Cardiac muscle cell (in vitro differentiated cells and primary cell): ENCODE data around the gene DAD1. TPM values are rescaled to one million over a fixed set of nuclear protein-coding genes. Genes with fewer than 3 reads are reported as not detected.
"Not testable (repeated sequence)": the region's sequence is repeated elsewhere in the genome, so short reads cannot be mapped to it uniquely, and the experiment has no call there.

Experiments
- DNase-seq, 2 donors: peaks; one replicate each; pipeline versions ENCODE4 v3.0.0 to v3.0.0-alpha.2; 2010 to 2017; ENCODE audit warnings: low read depth in 1 of 2, low spot score in 1 of 2
- H3K27ac ChIP-seq: fragments of 200-600 bp; sonication (generic); 2 replicates; pipeline ENCODE4 v1.5.1; 2016
- H3K27me3 ChIP-seq: fragments of 200-600 bp; sonication (generic); 2 replicates; pipeline ENCODE4 v1.6.0; 2016; ENCODE audit warnings: control low read depth
- H3K36me3 ChIP-seq: fragments of 200-600 bp; sonication (generic); 2 replicates; pipeline ENCODE4 v1.5.1; 2016; ENCODE audit warnings: control low read depth
- H3K4me1 ChIP-seq: fragments of 200-600 bp; sonication (generic); 2 replicates; pipeline ENCODE4 v1.8.1; 2017; ENCODE audit warnings: low read depth, mild to moderate bottlenecking, mixed run types
- H3K4me3 ChIP-seq: fragments of 200-600 bp; sonication (generic); 2 replicates; pipeline ENCODE4 v1.5.1; 2016; ENCODE audit warnings: mild to moderate bottlenecking
- H3K9me3 ChIP-seq: fragments of 200-600 bp; sonication (generic); 2 replicates; pipeline ENCODE4 v1.5.1; 2017; ENCODE audit warnings: low read depth, mild to moderate bottlenecking, control low read depth
- CTCF ChIP-seq: IDR thresholded peaks from 2 replicates; pipeline ENCODE4 v1.5.1; 2012; ENCODE audit warnings: low read depth, mild to moderate bottlenecking, low read length
- polyA plus RNA-seq: library from polyadenylated mRNA; unstranded; fragments of >200 nt; fragmentation: Nextera tagmentation; extraction: Ambion mirVana; gene quantifications from 2 replicates; pipeline ENCODE4 v1.2.1, GENCODE V29; 2016
- total RNA-seq: library from RNA; depleted of rRNA; stranded (reverse); fragments of >200 nt; gene quantifications from 2 replicates; pipeline ENCODE4 v1.2.3, GENCODE V29; 2016

Gene DAD1
- total and polyA plus RNA-seq, 2 experiments from 2014 or later = 103 to 444 TPM

DNA sequence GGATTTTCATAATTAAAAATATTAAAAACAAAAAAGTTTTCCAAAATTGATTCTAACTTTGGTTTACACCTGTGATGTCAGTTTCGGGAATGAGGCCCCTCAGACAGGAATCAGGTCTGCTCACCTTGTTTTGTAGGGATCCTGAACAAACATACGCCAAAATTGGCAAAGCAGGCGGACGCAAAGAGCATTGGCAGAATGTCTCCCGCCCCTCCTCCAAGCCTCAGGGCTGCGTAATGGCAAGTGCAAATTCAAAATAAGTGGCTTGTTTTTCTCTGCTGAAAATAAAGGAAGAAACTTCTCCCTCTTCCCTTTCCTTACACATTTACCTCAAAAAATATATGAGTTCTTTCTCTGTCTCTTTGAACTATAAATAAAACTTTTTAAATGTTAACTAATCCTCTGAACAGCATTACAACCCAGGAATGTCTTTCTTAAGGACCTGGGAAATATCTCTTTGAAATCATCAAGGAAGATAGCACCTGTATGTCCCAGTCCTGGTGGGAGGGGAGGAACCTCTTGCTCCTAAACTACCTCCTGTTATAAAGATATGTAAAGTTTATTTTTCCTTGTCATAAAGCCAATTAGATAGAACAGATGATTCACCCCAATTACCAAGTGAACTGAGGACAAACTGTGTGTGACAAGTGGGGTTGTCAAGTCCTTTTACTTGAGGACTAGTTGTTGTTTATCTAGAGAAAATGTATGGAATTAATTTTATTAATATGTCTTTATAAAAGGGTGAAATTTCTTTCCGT is 38.7 kb upstream of the DAD1 start:
- H3K27me3 ChIP-seq = no peaks in the 10 kb centered on the region
- no peak for DNase-seq
- no peaks in the 10 kb centered on the region for H3K4me1 ChIP-seq
- no peak overlapping the region for H3K27ac ChIP-seq
- H3K4me3 ChIP-seq = no peak overlapping the region
- TF ChIP-seq CTCF = no peak
- no peaks in the 10 kb centered on the region for H3K36me3 ChIP-seq
- H3K9me3 ChIP-seq = no peaks in the 10 kb centered on the region

DNA sequence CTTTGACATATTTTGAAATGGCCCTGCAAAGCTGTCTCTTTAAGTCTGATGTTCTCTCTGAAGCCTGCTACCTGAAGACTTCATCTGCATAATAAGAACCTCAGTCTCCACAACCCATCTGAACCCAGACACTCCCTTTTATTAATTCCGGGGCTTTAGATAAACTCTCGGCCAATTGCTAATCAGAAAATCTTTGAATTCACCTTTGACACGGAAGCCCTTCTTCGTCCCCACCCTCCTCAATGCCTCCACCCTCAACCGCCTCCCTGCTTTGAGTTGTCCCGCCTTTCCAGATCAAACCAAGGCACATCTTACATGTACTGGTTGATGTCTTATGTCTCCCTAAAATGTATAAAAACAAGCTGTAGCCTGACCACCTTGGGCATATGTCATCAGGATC is 37.6 kb upstream of the DAD1 start:
- no peaks in the 10 kb centered on the region for H3K4me1 ChIP-seq
- H3K36me3 ChIP-seq = no peaks in the 10 kb centered on the region
- no peak overlapping the region for H3K27ac ChIP-seq
- no peaks in the 10 kb centered on the region for H3K9me3 ChIP-seq
- no peak for DNase-seq
- H3K4me3 ChIP-seq = no peak overlapping the region
- H3K27me3 ChIP-seq = no peaks in the 10 kb centered on the region
- TF ChIP-seq CTCF = no peak

- TF ChIP-seq CTCF = no peak
- H3K27me3 ChIP-seq = no peaks in the 10 kb centered on the region
- no peaks in the 10 kb centered on the region for H3K9me3 ChIP-seq
- H3K4me3 ChIP-seq = no peak overlapping the region
- DNase-seq = no peak
- no peaks in the 10 kb centered on the region for H3K36me3 ChIP-seq
- H3K4me1 ChIP-seq = no peaks in the 10 kb centered on the region
- no peak overlapping the region for H3K27ac ChIP-seq
Measured at GRCh38 chr14:22623047-22623446, 34.0 kb upstream of the DAD1 start.

DNA sequence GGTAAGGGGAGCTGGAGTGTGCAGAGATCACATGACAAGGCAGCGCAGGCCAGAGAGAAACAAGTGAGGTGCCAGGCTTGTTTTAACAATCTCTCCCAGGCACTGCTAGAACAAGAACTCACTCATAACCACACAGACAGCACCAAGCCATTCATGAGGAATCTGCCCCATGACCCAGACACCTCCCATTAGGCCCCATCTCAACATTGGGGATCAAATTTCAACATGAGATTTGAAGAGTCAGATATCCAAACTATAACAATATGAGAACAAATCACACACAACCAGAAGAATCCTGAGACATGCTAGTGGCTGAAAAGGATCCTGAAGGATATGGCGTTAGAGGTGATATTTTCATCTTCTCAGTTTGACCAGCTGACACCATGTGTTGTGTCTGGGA is 33.2 kb upstream of the DAD1 start:
- no peak overlapping the region for H3K4me3 ChIP-seq
- H3K27me3 ChIP-seq = no peaks in the 10 kb centered on the region
- no peaks in the 10 kb centered on the region for H3K36me3 ChIP-seq
- DNase-seq = no peak
- no peaks in the 10 kb centered on the region for H3K9me3 ChIP-seq
- no peaks in the 10 kb centered on the region for H3K4me1 ChIP-seq
- no peak overlapping the region for H3K27ac ChIP-seq
- no peak for TF ChIP-seq CTCF

DNA sequence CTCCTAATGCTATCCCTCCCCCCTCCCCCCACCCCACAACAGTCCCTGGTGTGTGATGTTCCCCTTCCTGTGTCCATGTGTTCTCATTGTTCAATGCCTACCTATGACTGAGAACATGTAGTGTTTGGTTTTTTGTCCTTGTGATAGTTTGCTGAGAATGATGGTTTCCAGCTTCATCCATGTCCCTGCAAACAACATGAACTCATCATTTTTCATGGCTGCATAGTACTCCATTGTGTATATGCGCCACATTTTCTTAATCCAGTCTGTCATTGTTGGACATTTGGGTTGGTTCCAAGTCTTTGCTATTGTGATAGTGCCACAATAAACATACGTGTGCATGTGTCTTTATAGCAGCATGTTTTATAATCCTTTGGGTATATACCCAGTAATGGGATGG is 26.7 kb upstream of the DAD1 start:
- H3K27ac ChIP-seq, DNase-seq, H3K27me3 ChIP-seq, H3K4me3 ChIP-seq, H3K4me1 ChIP-seq, H3K36me3 ChIP-seq, H3K9me3 ChIP-seq: not testable (repeated sequence)

- H3K27ac ChIP-seq = peak overlapping the region; percentile 92
- no peaks in the 10 kb centered on the region for H3K27me3 ChIP-seq
- no peak overlapping the region for H3K4me3 ChIP-seq
- peak; percentile 65 to 83 for DNase-seq
- no peak for TF ChIP-seq CTCF
- no peaks in the 10 kb centered on the region for H3K9me3 ChIP-seq
- peaks cover 13% of the 10 kb centered on the region for H3K36me3 ChIP-seq
- H3K4me1 ChIP-seq = peaks cover 9% of the 10 kb centered on the region
Measured at GRCh38 chr14:22614240-22614799, 25.3 kb upstream of the DAD1 start.
